ENCODE measurements around the gene APLP2. TPM values are rescaled to one million over a fixed set of nuclear protein-coding genes. Genes with fewer than 3 reads are reported as not detected.
"Not testable (repeated sequence)": the region's sequence is repeated elsewhere in the genome, so short reads cannot be mapped to it uniquely, and the experiment has no call there.

APLP2 gene
- total RNA-seq, 1 donor from 2014 or later = 159 TPM

DNA sequence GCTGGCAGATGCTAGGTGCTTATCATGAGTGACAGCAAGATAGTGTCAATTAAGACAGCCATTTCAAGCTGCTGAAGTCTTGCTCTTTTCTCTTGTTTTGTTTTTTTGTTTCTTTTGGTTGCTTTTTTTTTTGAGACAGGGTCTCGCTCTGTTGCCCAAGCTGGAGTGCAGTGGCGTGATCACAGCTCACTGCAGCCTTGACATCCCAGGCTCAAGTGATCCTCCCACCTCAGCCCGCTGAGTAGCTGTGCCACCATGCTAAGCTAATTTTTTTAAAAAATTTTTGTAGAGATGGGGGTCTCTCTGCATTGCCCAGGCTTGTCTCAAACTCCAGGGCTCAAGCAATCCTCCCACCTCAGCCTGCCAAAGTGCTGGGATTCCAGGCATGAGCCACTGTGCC, 102.3 kb downstream of the APLP2 start:
- not testable (repeated sequence) for DNase-seq

DNA sequence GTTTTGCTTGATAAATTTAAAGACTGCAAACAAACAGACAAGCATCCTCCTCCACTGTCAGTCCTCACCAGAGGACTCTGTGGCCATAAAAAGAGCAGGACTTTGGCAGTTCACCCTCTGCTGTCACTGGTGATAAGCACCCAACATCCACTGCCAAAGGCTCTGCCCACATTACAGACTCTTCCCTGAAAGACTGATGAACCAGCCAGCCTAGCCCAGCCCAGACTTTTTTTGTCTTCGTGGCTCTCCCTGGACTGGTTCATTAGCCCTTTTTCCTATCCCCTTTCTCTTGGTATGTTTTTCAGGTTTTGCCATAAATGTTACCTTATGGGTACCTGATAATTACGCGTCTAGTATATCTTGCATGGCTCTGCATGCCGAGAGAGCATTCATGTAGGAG, 104.9 kb downstream of the APLP2 start:
- DNase-seq = no peak

DNA sequence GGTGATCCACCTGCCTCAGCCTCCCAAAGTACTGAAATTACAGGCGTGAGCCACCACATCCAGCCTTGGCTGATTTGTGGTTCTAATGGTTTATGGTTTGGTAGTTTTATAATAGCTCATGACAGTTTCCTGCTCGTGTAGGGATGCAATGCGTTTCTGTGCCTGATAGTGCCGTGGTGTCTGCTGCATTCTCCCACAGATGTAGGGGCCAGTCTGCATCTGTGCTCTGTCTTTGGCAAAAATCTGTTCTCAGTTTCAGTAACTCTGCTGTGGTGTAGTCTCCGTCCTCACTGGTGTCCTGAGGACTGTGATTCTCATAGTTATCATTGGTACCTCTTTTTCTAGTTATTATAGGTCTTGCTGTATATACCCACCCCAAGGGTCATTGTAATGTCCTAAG, 106.2 kb downstream of the APLP2 start:
- DNase-seq = no peak

- DNase-seq = no peak
These were observed 108.1 kb downstream of the APLP2 start for GRCh38 chr11:130177782-130178181.

- peak; percentile 82 for DNase-seq
These were observed 109.0 kb downstream of the APLP2 start for GRCh38 chr11:130178441-130179339.

- DNase-seq = peak; percentile 66
These were observed 110.0 kb downstream of the APLP2 start for GRCh38 chr11:130179396-130180306.

DNA sequence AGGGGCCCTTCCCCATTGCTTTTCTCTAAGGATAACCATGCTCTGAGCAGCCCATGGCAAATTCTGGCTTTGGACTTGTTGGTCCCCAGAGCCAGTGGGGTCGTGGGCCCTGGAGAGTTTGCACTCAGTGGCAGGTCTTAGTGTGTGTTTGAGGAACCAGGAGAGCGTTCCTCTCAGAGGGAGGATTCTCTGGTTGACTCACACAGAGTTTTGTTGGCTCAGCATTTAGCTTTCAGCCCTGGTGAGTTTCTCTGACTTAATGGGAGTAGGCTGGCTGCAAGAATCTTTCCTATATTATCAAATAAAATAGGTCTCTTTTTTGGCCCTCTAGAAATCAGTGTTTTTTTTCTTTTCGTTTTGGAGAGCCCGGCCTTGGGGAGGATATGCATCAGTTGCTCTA, 110.8 kb downstream of the APLP2 start:
- DNase-seq = no peak

GRCh38 chr11:130180896-130181294, 111.2 kb downstream of the APLP2 start:
- no peak for DNase-seq

DNA sequence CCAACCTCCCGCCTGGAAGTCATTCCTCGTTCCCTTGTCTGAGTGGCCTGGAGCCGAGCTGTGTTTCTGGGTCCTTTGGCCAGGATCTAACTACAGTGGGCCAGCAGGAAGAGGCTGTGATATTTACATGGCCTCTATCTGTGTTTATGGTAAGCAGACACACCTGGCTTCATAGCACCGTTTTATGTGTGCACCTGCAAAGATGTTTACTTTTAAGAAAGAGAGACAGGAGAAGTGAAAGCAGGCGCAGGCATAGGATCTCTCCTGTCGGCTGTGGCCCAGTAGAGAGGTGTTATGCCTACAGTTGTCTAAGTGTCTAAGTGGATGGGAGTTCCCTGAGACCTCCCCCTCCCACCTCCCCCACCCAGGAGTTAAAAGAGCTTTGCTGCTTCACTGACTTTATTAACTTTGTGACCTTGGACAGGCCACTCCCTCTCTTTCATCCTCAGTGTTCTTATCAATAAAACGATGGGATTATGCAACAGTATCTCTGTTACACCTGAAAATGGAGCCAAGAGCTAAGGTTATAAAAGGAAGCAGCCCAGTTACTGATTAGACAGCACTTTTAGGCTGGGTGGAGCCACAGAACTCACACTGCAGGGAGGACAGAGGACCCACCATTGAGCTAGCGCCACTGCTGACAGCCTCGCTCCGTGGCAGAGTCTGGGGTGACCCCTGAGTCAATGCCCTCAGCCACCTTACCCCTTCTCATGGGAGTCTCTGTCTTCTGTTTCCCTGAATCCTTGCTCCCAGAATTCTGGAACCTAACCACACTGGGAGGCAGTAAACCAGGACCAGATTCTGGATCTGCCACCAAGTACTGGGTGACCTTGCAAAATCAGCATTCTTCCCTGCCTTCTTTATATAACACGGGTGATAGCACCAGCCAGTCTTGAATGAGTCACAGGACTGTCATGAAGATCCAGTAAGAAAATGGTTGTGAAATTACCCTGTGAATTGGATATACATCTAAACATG, 111.9 kb downstream of the APLP2 start:
- no peak for DNase-seq

- no peak for DNase-seq
These were observed 114.3 kb downstream of the APLP2 start for GRCh38 chr11:130183878-130184610.

- DNase-seq = no peak
These were observed 117.4 kb downstream of the APLP2 start for GRCh38 chr11:130187096-130187495.

- no peak for DNase-seq
These were observed 118.4 kb downstream of the APLP2 start for GRCh38 chr11:130188047-130188446.

DNA sequence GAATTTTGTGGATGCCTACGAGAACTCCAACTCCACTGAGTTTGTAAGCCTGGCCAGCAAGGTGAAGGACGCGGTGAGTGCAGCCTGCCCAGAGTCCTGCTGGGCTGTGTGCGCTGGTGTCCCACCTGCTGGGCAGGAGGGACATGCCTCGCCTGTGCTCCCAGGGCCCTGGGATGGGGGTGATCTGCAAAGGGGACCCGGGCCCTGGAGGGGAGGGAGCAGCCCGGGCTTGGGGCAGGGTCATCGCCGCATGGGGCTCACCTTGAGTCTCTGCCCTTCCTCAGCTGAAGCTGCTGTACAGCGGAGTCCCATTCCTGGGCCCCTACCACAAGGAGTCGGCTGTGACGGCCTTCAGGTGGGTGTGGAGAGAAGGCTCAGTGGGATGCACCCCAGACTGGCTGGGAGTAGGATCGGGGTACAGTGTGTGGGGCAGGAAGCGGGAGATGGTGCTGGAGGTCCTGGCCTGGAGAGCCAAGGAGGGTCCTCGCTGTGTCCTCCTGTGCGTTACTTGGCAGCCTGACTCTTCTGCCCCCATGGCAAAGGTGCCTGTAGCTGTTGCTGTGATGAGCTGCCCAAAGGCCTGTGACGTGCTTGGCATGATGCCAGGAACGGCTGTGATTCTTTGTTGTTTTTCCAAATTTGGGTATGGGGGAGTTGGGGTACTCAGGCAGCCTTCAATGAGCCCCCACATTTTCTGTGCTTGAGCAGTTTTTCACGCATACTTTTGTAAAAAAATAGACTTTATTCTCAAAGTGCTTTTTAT, 119.1 kb downstream of the APLP2 start:
- no peak for DNase-seq

DNA sequence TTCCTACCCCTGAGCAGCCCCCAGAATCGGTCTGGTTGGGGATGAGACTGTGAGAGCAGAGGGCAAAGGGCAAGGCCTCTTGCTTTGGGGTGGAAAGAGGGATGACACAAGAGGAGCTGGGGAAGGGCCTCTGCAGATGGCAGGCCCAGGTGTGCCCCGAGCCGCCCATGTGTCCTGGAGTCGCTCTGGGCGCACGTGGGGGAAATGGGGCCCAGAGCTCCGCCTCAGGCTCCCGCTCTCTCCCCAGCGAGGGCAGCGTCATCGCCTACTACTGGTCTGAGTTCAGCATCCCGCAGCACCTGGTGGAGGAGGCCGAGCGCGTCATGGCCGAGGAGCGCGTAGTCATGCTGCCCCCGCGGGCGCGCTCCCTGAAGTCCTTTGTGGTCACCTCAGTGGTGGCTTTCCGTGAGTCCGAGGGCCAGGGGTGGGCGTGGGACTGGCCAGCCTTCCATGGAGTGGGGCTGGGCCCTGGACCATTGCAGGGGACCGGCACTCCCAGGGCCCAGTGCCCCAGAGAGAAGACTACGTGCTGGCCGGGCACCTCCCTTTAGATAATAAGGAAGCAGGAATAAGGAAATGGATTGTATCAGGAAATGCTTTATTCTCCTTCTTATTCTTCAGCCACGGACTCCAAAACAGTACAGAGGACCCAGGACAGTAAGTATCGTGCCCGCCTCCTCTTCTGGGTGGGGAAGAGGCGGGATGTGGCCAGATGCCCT, 120.0 kb downstream of the APLP2 start:
- no peak for DNase-seq

DNA sequence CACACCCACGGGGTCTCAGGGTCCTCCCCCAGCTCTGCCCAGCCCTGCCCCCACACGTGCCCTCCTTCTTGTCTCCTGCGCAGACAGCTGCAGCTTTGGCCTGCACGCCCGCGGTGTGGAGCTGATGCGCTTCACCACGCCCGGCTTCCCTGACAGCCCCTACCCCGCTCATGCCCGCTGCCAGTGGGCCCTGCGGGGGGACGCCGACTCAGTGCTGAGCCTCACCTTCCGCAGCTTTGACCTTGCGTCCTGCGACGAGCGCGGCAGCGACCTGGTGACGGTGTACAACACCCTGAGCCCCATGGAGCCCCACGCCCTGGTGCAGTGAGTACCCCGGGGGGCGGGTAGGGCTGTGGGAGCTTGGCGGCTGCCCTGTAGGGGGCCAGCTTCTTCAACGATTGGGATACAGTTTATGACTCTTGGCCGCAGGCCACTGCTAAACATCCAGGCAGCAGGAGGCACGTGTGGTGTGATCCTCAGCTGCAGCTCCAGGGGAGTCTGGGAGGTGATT, 120.7 kb downstream of the APLP2 start:
- no peak for DNase-seq

DNA sequence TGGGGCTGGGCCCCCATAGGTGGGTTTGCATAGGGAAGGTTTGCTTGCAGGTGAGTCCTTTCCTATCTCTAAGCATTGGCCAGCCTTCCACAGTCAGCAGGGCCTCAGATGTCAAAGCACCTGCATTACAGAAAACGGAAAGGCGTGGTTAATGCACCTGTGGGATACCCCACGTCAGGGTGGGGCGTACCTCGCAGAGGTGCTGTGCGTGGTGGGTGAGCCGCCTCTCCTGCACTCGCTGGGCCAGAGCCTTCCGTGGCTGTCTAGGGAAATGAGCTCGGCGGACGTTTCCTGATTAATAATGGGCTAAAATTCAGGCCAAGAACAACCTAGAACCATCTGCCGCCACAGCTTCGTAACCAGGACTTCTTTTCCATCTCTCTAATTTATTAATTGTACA, 122.2 kb downstream of the APLP2 start:
- DNase-seq = no peak

- DNase-seq = no peak
These were observed 123.2 kb downstream of the APLP2 start for GRCh38 chr11:130192845-130193267.

DNA sequence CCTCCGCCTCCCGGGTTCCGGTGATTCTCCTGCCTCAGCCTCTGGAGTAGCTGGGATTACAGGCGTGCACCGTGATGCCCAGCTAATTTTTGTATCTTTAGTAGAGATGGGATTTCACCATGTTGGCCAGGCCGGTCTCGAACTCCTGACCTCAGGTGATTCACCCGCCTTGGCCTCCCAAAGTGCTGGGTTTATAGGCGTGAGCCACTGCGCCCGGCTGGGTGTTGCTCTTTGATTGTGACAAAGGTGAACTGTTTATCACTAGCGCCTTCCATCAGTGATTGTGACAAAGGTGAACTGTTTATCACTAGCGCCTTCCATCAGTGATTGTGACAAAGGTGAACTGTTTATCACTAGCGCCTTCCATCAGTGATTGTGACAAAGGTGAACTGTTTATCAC, 123.9 kb downstream of the APLP2 start:
- DNase-seq = not testable (repeated sequence)
